ENCODE results near the gene CDH7. TPM values are rescaled to one million over a fixed set of nuclear protein-coding genes. Genes with fewer than 3 reads are reported as not detected.

Gene CDH7
- total RNA-seq, 1 donor from 2014 or later: not detected

DNA sequence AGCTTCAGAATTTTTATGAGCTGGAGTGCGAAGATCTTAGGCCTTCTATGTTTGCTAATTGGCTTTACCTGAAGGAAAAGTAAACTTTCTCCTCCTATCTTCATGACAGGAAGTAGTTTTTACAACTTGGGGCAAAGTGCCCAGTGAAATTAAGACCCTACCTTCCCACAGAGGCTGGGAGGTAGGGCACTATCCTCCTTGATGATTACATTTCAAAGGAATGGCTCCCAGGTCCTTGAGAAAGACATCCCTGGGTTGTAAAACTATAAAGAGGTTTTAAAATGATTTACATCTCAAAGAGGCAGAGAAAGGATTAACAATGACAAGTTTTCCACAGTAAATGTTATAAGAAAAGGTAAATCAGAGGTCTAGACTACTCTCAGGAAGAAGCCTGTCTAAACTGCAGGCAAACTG is 155.8 kb downstream of the CDH7 start:
- DNase-seq (ENCODE audit: low read depth, low spot score): no peak

DNA sequence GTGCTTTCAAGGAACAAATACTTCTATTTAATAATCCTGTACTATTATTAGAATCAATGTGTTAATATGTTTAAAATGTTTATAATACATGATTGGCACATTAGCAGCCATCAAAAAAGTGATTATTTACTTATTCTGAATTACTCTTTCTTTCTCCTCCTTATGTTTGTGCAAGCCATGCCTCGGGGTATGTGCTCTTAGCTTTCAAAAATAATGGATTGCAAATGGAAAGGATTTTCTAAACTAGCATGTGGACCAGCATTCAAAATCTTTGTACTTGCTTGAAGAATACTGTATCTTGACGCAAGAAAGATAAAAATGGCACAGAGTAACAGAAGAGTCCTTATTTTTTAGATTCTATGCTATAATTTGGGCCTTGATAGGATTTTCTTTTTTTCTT is 156.5 kb downstream of the CDH7 start:
- DNase-seq (ENCODE audit: low read depth, low spot score): no peak

DNA sequence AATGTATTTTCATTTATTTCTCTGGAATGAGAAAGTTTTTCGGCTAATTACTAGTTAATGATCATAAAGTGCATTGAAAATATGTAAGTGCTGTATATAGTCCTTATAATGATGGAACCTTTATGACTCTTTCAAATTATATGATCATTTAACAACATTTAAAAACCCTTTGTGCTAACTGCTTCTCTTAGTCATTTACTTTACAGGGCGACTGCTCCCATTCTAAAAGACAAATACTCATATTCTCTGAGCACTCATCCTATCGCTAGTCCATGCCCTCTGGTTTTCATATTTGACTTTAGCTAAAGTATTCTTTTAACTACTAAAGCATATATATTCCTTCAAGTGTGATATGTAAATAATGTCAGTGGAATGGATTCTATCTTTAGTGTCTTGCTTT is 168.2 kb downstream of the CDH7 start:
- DNase-seq (ENCODE audit: low read depth, low spot score): no peak

DNA sequence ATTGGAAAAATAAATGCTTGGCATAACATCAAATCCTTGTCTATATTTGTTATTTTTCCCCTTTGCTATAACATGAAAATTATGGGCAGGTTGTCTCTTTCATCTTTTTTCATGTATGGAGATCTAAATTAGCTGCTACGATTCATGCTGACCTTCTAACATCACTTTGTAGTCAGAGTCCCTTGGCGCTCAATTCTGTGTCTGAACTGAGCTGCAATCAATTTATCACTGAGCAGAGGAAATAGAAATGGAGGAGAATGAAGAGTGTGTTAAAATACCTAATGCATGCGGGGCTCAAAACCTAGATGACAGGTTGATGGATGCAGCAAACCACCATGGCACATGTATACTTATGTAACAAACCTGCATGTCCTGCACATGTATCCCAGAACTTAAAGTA is 168.9 kb downstream of the CDH7 start:
- no peak for DNase-seq (ENCODE audit: low read depth, low spot score)

DNA sequence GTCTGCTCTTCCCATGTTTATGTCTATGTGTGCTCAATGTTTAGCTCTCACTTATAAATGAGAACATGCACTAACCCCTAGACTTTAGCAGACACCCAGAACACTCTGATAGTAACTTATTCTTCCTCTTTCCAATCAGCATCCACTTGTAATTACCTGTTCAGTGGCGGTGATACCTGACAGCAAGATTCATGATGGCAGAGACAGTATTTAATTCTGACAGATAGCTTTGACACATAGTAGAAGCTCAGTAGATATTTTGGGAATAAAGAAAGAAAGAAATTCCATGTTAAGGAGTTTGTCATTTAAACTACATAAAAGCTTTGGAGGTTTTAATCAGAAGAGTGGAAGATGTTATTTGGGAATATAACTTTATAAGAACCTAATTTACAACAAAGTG is 171.3 kb downstream of the CDH7 start:
- DNase-seq (ENCODE audit: low read depth, low spot score): no peak

DNA sequence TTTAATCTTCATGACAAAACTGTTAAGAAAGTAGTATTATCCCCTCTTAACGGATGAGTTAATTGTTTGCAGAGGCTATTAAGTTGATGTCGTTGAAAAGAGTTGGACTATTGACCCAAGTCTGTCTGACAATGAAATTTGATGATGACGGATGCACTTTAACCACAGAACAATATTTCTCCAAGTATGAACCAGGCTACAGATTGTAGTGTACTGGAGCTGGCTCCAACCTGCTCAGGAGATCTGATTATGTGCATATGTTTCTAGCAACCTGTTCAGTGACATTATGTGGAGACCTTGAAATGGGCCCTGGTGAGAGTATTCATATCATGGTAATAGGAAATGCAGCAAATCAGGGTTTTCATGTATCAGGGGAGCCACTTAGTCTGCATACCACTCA is 174.1 kb downstream of the CDH7 start:
- DNase-seq (ENCODE audit: low read depth, low spot score): no peak

DNA sequence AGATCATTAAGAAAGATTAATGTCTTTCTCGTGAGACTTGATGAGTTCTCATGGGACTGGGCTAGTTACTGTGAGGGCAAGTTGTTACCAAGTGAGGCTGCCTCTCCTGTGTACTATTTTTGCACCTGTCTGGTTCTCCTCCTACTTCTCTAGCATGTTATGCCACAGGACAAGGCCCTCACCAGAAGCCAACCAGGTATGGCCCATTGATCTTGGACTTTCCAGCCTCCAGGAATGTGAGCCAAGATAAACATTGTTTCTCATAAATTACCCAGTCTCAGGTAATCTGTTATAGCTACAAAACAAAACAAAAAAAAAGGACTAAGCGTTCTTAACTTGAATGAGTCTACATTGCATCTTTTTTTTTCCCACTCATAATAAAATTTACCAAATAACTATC is 184.1 kb downstream of the CDH7 start:
- no peak for DNase-seq (ENCODE audit: low read depth, low spot score)

DNA sequence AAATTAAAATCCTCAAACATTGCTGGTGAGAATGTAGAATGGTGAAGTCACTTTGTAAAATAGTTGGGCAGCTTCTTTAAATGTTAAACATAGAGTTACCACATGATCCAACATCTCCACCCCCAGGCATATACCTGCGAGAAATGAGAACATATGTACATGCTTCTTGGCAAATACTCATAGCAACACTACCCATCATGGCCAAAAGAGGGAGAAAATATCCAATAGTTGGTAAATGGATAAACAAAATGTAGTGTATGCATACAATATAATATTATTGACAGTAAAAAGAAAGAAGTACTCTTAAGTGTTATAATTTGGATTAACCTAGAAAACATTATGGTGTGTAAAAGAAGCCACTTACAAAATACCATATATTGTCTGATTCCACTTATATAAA is 185.9 kb downstream of the CDH7 start:
- no peak for DNase-seq (ENCODE audit: low read depth, low spot score)

DNA sequence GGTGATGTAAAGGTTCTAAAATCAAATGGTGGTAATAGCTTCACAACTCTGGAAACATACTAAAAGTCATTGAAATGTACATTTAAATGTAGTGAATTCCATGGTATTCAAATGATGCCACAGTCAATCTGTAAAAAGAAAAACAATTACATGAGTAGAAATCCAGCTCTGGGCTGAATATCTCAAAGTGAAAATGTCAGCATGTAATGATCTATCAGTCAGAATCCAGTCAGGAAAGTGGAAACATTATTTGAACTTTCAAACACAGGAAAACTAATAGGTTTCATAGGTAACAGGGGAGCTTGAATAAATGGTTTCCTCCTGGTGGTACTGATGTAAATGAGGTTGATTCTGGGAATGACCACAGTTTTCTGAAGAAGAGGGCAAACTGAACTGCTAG is 186.4 kb downstream of the CDH7 start:
- no peak for DNase-seq (ENCODE audit: low read depth, low spot score)

DNA sequence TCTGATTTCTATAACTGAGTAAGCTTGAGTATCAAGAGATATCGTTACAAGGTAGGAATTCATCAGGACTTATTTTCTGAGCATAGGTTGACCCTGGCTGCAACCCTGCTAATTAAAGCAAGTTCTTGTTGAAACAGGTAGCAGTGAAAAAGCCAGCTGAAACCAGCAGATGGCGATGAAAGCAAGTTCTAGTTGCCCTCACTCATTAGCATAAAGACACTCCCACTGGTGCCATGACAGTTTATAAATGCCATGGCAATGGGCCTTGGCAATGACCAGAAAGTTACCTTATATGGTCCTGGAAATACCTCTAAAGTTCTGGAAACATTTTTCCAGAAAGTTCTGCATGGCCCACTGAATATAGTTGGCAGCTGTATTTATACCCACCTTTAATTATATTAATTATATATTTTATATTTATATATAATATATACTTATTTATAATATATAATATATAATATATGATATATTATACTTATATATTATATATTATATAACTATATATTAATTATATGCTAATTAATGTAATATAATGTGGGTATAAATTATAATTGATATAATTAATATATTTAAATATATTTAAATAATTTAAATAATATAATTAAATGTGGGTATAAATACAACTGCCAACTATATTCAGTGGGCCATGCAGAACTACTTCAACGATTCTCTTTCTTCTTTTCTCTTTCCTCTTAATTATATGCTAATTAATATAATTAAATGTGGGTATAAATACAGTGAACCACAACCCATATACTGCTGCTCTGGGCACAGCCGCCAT is 188.0 kb downstream of the CDH7 start:
- DNase-seq (ENCODE audit: low read depth, low spot score): no peak

All from pulmonary artery endothelial cell (primary cell).